GM23338 (cell line): ENCODE results near the gene LRRC57.

Experiments
- CREB1 ChIP-seq: fragments of 250-450 bp; sonication (Bioruptor Pico); IDR thresholded peaks from 2 replicates; pipeline ENCODE4 v1.5.0; 2020; ENCODE audit warnings: low read depth, mild to moderate bottlenecking, moderate library complexity
- EZH2 ChIP-seq: fragments of 200-600 bp; sonication (generic); IDR thresholded peaks from one replicate; pipeline ENCODE4 v1.8.0; 2017; ENCODE audit warnings: antibody characterized with exemption, mild to moderate bottlenecking, low read depth; ENCODE audit not compliant: unreplicated experiment
- EZH2phosphoT487 ChIP-seq: fragments of 200-600 bp; sonication (generic); IDR thresholded peaks from one replicate; pipeline ENCODE4 v1.8.1; 2018; ENCODE audit warnings: antibody characterized with exemption; ENCODE audit not compliant: unreplicated experiment
- JUNB ChIP-seq: IDR thresholded peaks from one replicate; pipeline ENCODE4 v1.6.1; 2016; ENCODE audit warnings: antibody characterized with exemption; ENCODE audit not compliant: unreplicated experiment
- NANOG ChIP-seq: IDR thresholded peaks from 2 replicates; pipeline ENCODE4 v1.6.1; 2016; ENCODE audit warnings: antibody characterized with exemption, borderline replicate concordance
- POLR2AphosphoS5 ChIP-seq: IDR thresholded peaks from 2 replicates; pipeline ENCODE4 v1.6.1; 2016; ENCODE audit warnings: antibody characterized with exemption, low read depth
- STAT1 ChIP-seq: IDR thresholded peaks from one replicate; pipeline ENCODE4 v1.6.1; 2016; ENCODE audit warnings: antibody characterized with exemption; ENCODE audit not compliant: unreplicated experiment
- ZNF114 ChIP-seq: fragments of 250-450 bp; sonication (Bioruptor Pico); IDR thresholded peaks from 2 replicates; pipeline ENCODE4 v1.5.0; 2020; ENCODE audit warnings: mild to moderate bottlenecking, moderate library complexity
- ZNF331 ChIP-seq: fragments of 250-450 bp; sonication (Bioruptor Pico); IDR thresholded peaks from 2 replicates; pipeline ENCODE4 v1.5.0; 2020; ENCODE audit warnings: low read depth, mild to moderate bottlenecking, moderate library complexity
- TF ChIP-seq, protein P1 (sequence below), 2 experiments: fragments of 200-600 bp in 1 of 2; sonication (generic) in 1 of 2; conservative IDR thresholded peaks; 2 replicates each; pipeline versions ENCODE4 v1.5.1 to v1.6.1; 2016 to 2017; ENCODE audit warnings: antibody characterized with exemption in 2 of 2, low read depth in 2 of 2, mild to moderate bottlenecking in 2 of 2, moderate library complexity in 1 of 2
- TF ChIP-seq, protein P2 (sequence below): IDR thresholded peaks from one replicate; pipeline ENCODE4 v1.6.1; 2018; ENCODE audit warnings: antibody characterized with exemption; ENCODE audit not compliant: unreplicated experiment
- TF ChIP-seq, protein P3 (sequence below): IDR thresholded peaks from 2 replicates; pipeline ENCODE4 v1.6.1; 2016; ENCODE audit warnings: antibody characterized with exemption
- TF ChIP-seq, protein P4 (sequence below): fragments of 250-450 bp; sonication (Bioruptor Pico); IDR thresholded peaks from 2 replicates; pipeline ENCODE4 v1.5.0; 2020; ENCODE audit warnings: mild to moderate bottlenecking, moderate library complexity

DNA sequence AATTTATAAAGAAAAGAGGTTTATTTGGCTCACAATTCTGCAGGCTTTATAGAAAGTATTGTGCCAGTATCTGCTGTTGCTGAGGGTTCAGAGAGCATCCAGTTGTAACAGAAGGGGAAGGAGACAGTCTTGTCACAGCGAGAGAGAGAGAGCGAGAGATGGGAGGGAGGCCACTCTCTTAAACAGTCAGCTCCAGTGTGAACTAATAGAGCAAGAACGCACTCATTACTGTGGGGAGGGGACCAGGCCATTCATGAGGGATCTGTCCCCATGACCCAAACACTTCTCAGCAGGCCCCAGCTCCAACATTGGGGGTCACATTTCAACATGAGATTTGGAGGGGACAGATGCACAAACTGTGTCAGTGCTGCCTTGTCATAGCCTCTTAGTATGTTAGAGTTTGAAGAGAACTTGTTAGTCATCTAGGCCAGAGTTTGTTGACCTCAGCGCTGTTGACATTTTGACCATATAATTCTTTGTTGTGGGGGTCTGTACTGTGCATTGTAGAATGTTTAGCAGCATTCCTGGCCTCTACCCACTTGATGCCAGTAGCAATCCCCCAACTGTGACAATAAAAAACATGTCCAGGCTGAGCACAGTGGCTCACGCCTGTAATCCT is 42.1 kb upstream of the LRRC57 start:
- TF ChIP-seq, protein P1, sequence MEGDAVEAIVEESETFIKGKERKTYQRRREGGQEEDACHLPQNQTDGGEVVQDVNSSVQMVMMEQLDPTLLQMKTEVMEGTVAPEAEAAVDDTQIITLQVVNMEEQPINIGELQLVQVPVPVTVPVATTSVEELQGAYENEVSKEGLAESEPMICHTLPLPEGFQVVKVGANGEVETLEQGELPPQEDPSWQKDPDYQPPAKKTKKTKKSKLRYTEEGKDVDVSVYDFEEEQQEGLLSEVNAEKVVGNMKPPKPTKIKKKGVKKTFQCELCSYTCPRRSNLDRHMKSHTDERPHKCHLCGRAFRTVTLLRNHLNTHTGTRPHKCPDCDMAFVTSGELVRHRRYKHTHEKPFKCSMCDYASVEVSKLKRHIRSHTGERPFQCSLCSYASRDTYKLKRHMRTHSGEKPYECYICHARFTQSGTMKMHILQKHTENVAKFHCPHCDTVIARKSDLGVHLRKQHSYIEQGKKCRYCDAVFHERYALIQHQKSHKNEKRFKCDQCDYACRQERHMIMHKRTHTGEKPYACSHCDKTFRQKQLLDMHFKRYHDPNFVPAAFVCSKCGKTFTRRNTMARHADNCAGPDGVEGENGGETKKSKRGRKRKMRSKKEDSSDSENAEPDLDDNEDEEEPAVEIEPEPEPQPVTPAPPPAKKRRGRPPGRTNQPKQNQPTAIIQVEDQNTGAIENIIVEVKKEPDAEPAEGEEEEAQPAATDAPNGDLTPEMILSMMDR (conservative IDR thresholded peaks at IDR 0.05; ENCODE audit: low read depth in 2 of 2), result no peak
- no peak for TF ChIP-seq EZH2phosphoT487
- TF ChIP-seq, protein P2, sequence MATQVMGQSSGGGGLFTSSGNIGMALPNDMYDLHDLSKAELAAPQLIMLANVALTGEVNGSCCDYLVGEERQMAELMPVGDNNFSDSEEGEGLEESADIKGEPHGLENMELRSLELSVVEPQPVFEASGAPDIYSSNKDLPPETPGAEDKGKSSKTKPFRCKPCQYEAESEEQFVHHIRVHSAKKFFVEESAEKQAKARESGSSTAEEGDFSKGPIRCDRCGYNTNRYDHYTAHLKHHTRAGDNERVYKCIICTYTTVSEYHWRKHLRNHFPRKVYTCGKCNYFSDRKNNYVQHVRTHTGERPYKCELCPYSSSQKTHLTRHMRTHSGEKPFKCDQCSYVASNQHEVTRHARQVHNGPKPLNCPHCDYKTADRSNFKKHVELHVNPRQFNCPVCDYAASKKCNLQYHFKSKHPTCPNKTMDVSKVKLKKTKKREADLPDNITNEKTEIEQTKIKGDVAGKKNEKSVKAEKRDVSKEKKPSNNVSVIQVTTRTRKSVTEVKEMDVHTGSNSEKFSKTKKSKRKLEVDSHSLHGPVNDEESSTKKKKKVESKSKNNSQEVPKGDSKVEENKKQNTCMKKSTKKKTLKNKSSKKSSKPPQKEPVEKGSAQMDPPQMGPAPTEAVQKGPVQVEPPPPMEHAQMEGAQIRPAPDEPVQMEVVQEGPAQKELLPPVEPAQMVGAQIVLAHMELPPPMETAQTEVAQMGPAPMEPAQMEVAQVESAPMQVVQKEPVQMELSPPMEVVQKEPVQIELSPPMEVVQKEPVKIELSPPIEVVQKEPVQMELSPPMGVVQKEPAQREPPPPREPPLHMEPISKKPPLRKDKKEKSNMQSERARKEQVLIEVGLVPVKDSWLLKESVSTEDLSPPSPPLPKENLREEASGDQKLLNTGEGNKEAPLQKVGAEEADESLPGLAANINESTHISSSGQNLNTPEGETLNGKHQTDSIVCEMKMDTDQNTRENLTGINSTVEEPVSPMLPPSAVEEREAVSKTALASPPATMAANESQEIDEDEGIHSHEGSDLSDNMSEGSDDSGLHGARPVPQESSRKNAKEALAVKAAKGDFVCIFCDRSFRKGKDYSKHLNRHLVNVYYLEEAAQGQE, result no peak
- TF ChIP-seq POLR2AphosphoS5, result no peak
- no peak for TF ChIP-seq EZH2
- TF ChIP-seq, protein P3, sequence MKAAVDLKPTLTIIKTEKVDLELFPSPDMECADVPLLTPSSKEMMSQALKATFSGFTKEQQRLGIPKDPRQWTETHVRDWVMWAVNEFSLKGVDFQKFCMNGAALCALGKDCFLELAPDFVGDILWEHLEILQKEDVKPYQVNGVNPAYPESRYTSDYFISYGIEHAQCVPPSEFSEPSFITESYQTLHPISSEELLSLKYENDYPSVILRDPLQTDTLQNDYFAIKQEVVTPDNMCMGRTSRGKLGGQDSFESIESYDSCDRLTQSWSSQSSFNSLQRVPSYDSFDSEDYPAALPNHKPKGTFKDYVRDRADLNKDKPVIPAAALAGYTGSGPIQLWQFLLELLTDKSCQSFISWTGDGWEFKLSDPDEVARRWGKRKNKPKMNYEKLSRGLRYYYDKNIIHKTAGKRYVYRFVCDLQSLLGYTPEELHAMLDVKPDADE, result no peak
- no peak for TF ChIP-seq NANOG
- no peak for TF ChIP-seq ZNF114
- no peak for TF ChIP-seq ZNF331
- TF ChIP-seq CREB1, result no peak
- no peak for TF ChIP-seq JUNB
- TF ChIP-seq STAT1, result no peak
- TF ChIP-seq, protein P4, sequence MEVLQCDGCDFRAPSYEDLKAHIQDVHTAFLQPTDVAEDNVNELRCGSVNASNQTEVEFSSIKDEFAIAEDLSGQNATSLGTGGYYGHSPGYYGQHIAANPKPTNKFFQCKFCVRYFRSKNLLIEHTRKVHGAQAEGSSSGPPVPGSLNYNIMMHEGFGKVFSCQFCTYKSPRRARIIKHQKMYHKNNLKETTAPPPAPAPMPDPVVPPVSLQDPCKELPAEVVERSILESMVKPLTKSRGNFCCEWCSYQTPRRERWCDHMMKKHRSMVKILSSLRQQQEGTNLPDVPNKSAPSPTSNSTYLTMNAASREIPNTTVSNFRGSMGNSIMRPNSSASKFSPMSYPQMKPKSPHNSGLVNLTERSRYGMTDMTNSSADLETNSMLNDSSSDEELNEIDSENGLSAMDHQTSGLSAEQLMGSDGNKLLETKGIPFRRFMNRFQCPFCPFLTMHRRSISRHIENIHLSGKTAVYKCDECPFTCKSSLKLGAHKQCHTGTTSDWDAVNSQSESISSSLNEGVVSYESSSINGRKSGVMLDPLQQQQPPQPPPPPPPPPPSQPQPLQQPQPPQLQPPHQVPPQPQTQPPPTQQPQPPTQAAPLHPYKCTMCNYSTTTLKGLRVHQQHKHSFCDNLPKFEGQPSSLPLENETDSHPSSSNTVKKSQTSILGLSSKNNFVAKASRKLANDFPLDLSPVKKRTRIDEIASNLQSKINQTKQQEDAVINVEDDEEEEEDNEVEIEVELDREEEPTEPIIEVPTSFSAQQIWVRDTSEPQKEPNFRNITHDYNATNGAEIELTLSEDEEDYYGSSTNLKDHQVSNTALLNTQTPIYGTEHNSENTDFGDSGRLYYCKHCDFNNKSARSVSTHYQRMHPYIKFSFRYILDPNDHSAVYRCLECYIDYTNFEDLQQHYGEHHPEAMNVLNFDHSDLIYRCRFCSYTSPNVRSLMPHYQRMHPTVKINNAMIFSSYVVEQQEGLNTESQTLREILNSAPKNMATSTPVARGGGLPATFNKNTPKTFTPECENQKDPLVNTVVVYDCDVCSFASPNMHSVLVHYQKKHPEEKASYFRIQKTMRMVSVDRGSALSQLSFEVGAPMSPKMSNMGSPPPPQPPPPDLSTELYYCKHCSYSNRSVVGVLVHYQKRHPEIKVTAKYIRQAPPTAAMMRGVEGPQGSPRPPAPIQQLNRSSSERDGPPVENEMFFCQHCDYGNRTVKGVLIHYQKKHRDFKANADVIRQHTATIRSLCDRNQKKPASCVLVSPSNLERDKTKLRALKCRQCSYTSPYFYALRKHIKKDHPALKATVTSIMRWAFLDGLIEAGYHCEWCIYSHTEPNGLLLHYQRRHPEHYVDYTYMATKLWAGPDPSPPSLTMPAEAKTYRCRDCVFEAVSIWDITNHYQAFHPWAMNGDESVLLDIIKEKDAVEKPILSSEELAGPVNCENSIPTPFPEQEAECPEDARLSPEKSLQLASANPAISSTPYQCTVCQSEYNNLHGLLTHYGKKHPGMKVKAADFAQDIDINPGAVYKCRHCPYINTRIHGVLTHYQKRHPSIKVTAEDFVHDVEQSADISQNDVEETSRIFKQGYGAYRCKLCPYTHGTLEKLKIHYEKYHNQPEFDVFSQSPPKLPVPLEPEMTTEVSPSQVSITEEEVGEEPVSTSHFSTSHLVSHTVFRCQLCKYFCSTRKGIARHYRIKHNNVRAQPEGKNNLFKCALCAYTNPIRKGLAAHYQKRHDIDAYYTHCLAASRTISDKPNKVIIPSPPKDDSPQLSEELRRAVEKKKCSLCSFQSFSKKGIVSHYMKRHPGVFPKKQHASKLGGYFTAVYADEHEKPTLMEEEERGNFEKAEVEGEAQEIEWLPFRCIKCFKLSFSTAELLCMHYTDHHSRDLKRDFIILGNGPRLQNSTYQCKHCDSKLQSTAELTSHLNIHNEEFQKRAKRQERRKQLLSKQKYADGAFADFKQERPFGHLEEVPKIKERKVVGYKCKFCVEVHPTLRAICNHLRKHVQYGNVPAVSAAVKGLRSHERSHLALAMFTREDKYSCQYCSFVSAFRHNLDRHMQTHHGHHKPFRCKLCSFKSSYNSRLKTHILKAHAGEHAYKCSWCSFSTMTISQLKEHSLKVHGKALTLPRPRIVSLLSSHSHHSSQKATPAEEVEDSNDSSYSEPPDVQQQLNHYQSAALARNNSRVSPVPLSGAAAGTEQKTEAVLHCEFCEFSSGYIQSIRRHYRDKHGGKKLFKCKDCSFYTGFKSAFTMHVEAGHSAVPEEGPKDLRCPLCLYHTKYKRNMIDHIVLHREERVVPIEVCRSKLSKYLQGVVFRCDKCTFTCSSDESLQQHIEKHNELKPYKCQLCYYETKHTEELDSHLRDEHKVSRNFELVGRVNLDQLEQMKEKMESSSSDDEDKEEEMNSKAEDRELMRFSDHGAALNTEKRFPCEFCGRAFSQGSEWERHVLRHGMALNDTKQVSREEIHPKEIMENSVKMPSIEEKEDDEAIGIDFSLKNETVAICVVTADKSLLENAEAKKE (CRISPR knock-in tag), result no peak
